Left lobe of liver (tissue), 2 donors: Measurements from ENCODE around the gene EXOSC10. TPM values are rescaled to one million over a fixed set of nuclear protein-coding genes. Genes with fewer than 3 reads are reported as not detected.
A peak's percentile ranks its signal among the peaks of the same experiment; 100 is the strongest.
"Not testable (repeated sequence)": the region's sequence is repeated elsewhere in the genome, so short reads cannot be mapped to it uniquely, and the experiment has no call there.

ENCODE experiments used
- ATAC-seq: fragments of 200-7000 bp; cut with Tn5 transposase; one replicate; pipeline ENCODE4 v1.9.1; 2020; ENCODE audit warnings: mild to moderate bottlenecking, moderate library complexity
- DNase-seq: peaks from one replicate; pipeline ENCODE4 v3.0.0-alpha.2; 2020; ENCODE audit warnings: low spot score
- total RNA-seq: library from RNA; stranded (reverse); gene quantifications from one replicate; pipeline ENCODE4 v1.2.1, GENCODE V29; 2021
- donor health status: DM: no; HTN: no; CAD: no; lungs with moderate emphysema.
- donor health status: DM: no; HTN: yes; CAD: no.

EXOSC10 gene
- total RNA-seq, 1 donor from 2014 or later: 17.2 TPM

GRCh38 chr1:11023201-11023600 is 76.5 kb downstream of the EXOSC10 start:
- ATAC-seq (no peak), DNase-seq (no peak)

DNA sequence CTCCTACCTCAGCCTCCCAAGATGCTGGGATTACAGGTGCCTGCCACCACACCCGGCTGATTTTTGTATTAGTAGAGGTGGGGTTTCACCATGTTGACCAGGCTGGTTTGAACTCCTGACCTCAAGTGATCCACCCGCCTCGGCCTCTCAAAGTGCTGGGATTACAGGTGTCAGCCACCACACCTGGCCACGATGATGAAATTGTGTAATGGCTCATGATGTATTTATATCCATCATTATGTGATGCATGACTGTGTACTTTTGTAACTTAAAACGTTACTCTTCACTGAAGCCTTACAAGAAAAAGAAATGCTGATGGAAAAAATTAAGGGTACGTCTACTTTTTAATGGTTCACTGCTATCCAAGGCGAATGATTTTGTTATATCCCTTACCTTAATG is 79.7 kb downstream of the EXOSC10 start:
- no peak for ATAC-seq
- DNase-seq: no peak

DNA sequence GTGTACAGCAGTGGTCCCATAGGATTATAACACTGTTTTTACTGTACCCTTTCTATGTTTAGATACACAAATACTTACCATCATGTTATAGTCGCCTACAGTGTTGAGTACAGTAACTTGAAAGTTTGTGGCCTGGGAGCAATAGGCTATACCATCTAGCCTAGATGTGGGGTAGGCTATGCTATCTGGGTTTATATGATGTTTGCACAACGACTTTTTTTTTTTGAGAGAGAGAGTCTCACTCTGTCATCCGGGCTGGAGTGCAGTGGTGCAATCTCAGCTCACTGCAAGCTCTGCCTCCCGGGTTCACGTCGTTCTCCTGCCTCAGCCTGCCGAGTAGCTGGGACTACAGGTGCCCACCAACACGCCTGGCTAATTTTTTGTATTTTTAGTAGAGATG is 80.3 kb downstream of the EXOSC10 start:
- peak; percentile 10 for ATAC-seq
- DNase-seq: not testable (repeated sequence)

Other genes starting within 250 kb of the EXOSC10 start
- 59.1 TPM for gene TARDBP, start 87.2 kb downstream of the EXOSC10 start, total RNA-seq
- gene MASP2, start 52.6 kb downstream of the EXOSC10 start, total RNA-seq: 206 TPM
- 28.5 TPM for gene SRM, start 39.9 kb downstream of the EXOSC10 start, total RNA-seq
- not detected for gene ANGPTL7, start 89.5 kb upstream of the EXOSC10 start, total RNA-seq
- gene MTOR, start 162.7 kb upstream of the EXOSC10 start, total RNA-seq: 33.2 TPM
- 7.6 TPM for gene UBIAD1, start 173.3 kb upstream of the EXOSC10 start, total RNA-seq